Astrocyte (in vitro differentiated cells and primary cell): ENCODE measurements around the gene B4GALT7.

Experiments
- CTCF ChIP-seq: IDR thresholded peaks from 2 replicates; pipeline ENCODE4 v1.5.1; 2011; ENCODE audit warnings: low read depth, mild to moderate bottlenecking, inconsistent platforms, low read length, moderate library complexity; ENCODE audit not compliant: insufficient read depth
- EZH2 ChIP-seq: IDR thresholded peaks from 2 replicates; pipeline ENCODE4 v1.6.1; 2012; ENCODE audit warnings: mild to moderate bottlenecking, low read length, inconsistent platforms; ENCODE audit not compliant: insufficient read depth

GRCh38 chr5:177595026-177595585 is 4.8 kb upstream of the B4GALT7 start:
- TF ChIP-seq CTCF (no peak), EZH2 (no peak)
